T-helper 2 cell treated with Interferon-gamma antibody and Interleukin-4, amounts not matched to agents 100 ng/mL and 5 ng/mL, for 36 hours (primary cell): ENCODE measurements around the gene OTULIN. TPM values are rescaled to one million over a fixed set of nuclear protein-coding genes. Genes with fewer than 3 reads are reported as not detected.

ENCODE experiments used
- intact Hi-C: fragments of 100-400 bp; cut with micrococcal nuclease; formaldehyde crosslinking; loops from one replicate; pipeline ENCODE4 v1.15.1; 2023
- total RNA-seq: library from RNA; stranded (reverse); gene quantifications from 2 replicates; pipeline ENCODE4 v1.2.3, GENCODE V29; 2022

Gene OTULIN
- total RNA-seq, 1 donor from 2014 or later = 62.6 TPM

GRCh38 chr5:14667290-14667689, 2.8 kb downstream of the OTULIN start:
- intact Hi-C loops = loop anchor here (5.0 to 10.0 kb wide), 2 partner anchors 335 to 1948 kb away; partner anchors contain the start of gene RETREG1

GRCh38 chr5:14667770-14668169, 3.3 kb downstream of the OTULIN start:
- intact Hi-C loops = loop anchor here (5.0 to 10.0 kb wide), 2 partner anchors 335 to 1947 kb away; partner anchors contain the start of gene RETREG1

GRCh38 chr5:14668181-14668591, 3.7 kb downstream of the OTULIN start:
- intact Hi-C loops = loop anchor here (5.0 to 10.0 kb wide), 2 partner anchors 334 to 1947 kb away; partner anchors contain the start of gene RETREG1

GRCh38 chr5:14669415-14669814, 4.9 kb downstream of the OTULIN start:
- intact Hi-C loops = loop anchor here (5.0 to 10.0 kb wide), 2 partner anchors 333 to 1945 kb away; partner anchors contain the start of gene RETREG1

- intact Hi-C loops = loop anchor here (5.0 to 10.0 kb wide), 2 partner anchors 332 to 1945 kb away; partner anchors contain the start of gene RETREG1
Measured at GRCh38 chr5:14669975-14670374, 5.5 kb downstream of the OTULIN start.

DNA sequence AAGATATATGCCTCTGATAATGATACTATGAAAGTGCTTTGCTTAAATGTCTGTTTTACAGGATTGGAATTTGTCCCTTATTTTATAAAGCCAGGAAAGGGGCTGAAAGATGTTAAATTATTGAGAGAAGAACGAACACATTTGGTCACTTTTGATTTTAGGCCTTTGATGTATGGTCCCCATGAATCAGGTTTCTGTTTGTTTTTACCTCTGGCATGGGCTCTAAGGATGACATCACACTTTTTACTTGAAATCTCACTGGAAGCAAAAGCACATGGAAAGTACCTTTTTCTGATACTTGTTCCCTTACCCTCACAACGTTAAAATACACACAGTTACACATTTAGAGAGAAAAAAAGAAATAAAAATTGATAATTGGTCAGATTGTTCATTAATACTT, 6.9 kb downstream of the OTULIN start:
- intact Hi-C loops = no loop called here

- intact Hi-C loops = no loop called here
Measured at GRCh38 chr5:14672082-14672481, 7.6 kb downstream of the OTULIN start.

GRCh38 chr5:14672484-14673394, 8.2 kb downstream of the OTULIN start:
- intact Hi-C loops = no loop called here

GRCh38 chr5:14673443-14673842, 8.9 kb downstream of the OTULIN start:
- intact Hi-C loops = no loop called here

- intact Hi-C loops = loop anchor here (1.0 kb wide), 1 partner anchor 9 kb away; no protein-coding TSS in a partner anchor
Measured at GRCh38 chr5:14674983-14675854, 10.7 kb downstream of the OTULIN start.

DNA sequence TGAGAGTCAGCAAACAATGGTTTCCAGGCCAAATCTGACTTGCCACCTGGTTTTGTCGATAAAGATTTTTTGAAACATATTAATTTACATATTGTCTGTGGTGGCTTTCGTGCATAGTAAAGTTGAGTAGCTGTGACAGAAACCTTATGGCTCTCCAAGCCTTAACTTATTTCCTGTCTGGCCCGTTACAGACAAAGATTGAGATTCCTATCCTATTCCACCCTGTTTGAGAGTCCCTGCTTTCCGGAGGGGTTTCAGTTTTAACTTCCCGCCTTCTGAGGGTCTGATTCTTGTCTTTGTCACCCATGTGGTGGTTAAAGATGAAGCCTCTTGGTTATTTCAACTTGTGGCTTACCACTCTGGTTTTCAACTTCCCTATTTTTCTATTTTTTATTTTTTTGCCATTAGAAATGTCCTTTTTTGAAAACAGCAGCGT, 11.4 kb downstream of the OTULIN start:
- intact Hi-C loops = loop anchor here (1.0 kb wide), 1 partner anchor 10 kb away; no protein-coding TSS in a partner anchor

GRCh38 chr5:14676320-14676719, 11.8 kb downstream of the OTULIN start:
- intact Hi-C loops = no loop called here

GRCh38 chr5:14678773-14679334, 14.3 kb downstream of the OTULIN start:
- intact Hi-C loops = no loop called here

DNA sequence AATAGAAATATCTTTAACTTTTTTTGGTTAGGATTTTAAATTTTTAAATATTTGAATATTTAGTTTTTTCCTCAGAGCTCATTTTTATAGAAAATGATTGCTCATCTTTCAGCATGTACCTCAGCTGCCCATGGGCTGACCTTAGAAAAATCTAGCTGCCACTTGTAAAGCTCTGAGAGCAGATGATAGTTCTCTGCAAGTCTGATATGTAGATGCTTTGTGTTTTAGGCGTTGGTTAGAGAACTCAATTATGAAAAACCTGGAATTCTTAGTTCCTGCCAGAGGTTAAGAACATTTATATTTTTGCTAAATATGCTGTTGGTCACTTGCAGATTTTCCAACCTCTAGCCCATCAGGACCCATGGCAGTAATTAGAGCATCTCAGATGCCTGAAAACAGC, 15.1 kb downstream of the OTULIN start:
- intact Hi-C loops = no loop called here

GRCh38 chr5:14681236-14681752, 16.8 kb downstream of the OTULIN start:
- intact Hi-C loops = no loop called here

DNA sequence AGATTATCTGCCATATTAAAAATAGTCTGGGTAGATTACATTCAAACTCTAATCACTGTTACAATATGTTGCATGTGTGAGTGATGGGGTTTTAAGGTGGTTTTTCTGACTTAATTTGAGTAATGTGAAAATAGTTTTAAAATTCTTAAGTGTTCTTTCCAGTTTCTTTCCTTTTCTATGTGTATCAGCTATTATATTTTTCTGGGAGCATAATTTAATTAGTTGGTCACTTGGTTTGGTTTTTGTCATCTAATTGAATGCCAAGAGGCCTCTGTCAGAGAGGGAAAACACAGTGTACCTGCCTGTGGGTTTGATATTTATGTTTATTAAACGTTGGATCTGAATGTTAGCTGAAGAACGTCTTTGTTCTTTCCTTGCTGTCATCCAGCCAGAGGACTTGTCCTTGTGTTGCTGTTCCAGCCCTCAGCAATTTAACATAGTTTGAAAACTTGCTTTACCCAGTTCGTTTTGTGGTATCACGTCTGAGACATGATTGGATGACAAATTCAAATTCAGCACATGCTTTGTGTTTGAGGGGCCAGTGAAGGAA, 19.5 kb downstream of the OTULIN start:
- intact Hi-C loops = no loop called here

GRCh38 chr5:14684757-14685156, 20.2 kb downstream of the OTULIN start:
- intact Hi-C loops = loop anchor here (1.0 to 5.0 kb wide), 5 partner anchors 22 to 319 kb away; partner anchors contain the start of gene ANKH

- intact Hi-C loops = loop anchor here (1.0 to 5.0 kb wide), 5 partner anchors 21 to 318 kb away; partner anchors contain the start of gene ANKH
Measured at GRCh38 chr5:14685757-14686156, 21.2 kb downstream of the OTULIN start.

GRCh38 chr5:14686517-14686916, 22.0 kb downstream of the OTULIN start:
- intact Hi-C loops = loop anchor here (5.0 kb wide), 3 partner anchors 41 to 261 kb away; partner anchors contain the start of gene ANKH

- intact Hi-C loops = loop anchor here (5.0 kb wide), 3 partner anchors 40 to 260 kb away; partner anchors contain the start of gene ANKH
Measured at GRCh38 chr5:14687023-14687665, 22.6 kb downstream of the OTULIN start.
